NB4 (cell line): ENCODE measurements around the gene HCN1.

Experiments
- DNase-seq: peaks from one replicate; pipeline ENCODE4 v3.0.0; 2010; ENCODE audit warnings: low read depth
- H3K4me3 ChIP-seq: one replicate; pipeline ENCODE4 v1.5.1; 2011; ENCODE audit warnings: mild to moderate bottlenecking, low read depth, low read length, moderate library complexity
- MYC ChIP-seq: IDR thresholded peaks from 2 replicates; pipeline ENCODE4 v1.6.1; 2011; ENCODE audit warnings: low read depth, low read length
- POLR2A ChIP-seq: IDR thresholded peaks from 2 replicates; pipeline ENCODE4 v1.6.1; 2011; ENCODE audit warnings: mild to moderate bottlenecking; ENCODE audit not compliant: insufficient read length; ENCODE audit errors: extremely low read depth
- TF ChIP-seq, protein P1 (sequence below): IDR thresholded peaks from one replicate; pipeline ENCODE4 v1.5.1; 2012; ENCODE audit warnings: low read depth, low read length
- TF ChIP-seq, protein P2 (sequence below): IDR thresholded peaks from 2 replicates; pipeline ENCODE4 v1.6.1; 2011; ENCODE audit warnings: low read depth, low read length

Gene HCN1

DNA sequence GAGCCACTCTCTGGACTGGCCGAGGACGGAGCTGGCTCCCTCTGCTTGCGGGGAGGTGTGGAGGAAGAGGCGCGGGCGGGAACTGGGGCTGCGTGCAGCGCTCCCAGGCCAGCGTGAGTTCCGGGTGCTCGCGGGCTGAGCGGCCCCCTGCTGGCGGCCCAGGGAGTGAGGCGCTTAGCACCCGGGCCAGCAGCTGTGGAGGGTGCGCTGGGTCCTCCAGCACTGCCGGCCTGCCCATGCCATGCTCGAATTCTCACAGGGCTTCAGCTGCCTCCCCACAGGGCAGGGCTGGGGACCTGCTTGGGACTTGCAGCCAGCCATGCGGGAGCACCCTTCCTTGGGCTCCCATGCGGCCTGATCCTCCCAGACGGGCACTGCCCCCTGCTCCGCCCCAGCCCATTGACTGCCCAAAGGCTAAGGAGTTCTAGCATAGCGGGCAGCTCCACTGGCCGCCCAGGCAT, 470.6 kb downstream of the HCN1 start:
- no peak overlapping the region for H3K4me3 ChIP-seq
- TF ChIP-seq, protein P1, sequence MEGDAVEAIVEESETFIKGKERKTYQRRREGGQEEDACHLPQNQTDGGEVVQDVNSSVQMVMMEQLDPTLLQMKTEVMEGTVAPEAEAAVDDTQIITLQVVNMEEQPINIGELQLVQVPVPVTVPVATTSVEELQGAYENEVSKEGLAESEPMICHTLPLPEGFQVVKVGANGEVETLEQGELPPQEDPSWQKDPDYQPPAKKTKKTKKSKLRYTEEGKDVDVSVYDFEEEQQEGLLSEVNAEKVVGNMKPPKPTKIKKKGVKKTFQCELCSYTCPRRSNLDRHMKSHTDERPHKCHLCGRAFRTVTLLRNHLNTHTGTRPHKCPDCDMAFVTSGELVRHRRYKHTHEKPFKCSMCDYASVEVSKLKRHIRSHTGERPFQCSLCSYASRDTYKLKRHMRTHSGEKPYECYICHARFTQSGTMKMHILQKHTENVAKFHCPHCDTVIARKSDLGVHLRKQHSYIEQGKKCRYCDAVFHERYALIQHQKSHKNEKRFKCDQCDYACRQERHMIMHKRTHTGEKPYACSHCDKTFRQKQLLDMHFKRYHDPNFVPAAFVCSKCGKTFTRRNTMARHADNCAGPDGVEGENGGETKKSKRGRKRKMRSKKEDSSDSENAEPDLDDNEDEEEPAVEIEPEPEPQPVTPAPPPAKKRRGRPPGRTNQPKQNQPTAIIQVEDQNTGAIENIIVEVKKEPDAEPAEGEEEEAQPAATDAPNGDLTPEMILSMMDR = no peak
- TF ChIP-seq POLR2A (no peak), MYC (no peak)
- TF ChIP-seq, protein P2, sequence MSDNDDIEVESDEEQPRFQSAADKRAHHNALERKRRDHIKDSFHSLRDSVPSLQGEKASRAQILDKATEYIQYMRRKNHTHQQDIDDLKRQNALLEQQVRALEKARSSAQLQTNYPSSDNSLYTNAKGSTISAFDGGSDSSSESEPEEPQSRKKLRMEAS = no peak
- DNase-seq = no peak

DNA sequence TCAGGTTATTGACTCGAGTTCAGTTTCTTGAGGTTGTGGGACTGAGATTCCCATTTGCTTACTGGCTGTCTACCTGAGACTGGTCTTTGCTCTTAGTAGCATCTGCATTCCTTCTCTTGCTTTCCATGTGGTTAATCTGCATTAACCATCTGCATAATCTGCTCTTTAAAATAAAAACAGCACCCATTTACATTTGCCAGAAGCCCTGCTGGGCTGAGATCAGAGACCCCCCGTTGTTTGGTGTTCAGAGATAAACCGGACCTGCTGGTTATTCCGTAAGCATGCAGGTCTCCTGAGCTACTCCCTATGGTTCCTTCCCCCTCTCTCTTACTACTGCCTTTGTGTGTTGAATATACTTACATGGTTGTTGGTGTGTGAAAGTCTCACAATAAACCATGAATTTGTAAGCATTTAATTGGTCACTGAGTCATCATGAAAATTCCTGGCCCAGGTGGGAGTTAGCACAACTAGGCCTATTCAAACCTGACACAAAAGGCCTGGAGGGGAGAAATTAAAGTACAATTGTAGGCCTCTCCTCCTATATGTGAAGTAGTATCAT, 490.7 kb downstream of the HCN1 start:
- DNase-seq = no peak
- no peak for TF ChIP-seq MYC
- TF ChIP-seq, protein P1 = no peak
- TF ChIP-seq, protein P2 = no peak
- TF ChIP-seq POLR2A = no peak
- no peak overlapping the region for H3K4me3 ChIP-seq
